GM10266 (cell line): Measurements from ENCODE around the gene RGS10.

Experiments
- DNase-seq: peaks from one replicate; pipeline ENCODE4 v3.0.0; 2012; ENCODE audit errors: extremely low spot score
- TF ChIP-seq, protein P1 (sequence below): IDR thresholded peaks from 2 replicates; pipeline ENCODE4 v1.5.1; 2012; ENCODE audit warnings: mild to moderate bottlenecking, low read depth; ENCODE audit not compliant: control insufficient read depth, insufficient read depth; ENCODE audit errors: missing control alignments

The RGS10 gene

DNA sequence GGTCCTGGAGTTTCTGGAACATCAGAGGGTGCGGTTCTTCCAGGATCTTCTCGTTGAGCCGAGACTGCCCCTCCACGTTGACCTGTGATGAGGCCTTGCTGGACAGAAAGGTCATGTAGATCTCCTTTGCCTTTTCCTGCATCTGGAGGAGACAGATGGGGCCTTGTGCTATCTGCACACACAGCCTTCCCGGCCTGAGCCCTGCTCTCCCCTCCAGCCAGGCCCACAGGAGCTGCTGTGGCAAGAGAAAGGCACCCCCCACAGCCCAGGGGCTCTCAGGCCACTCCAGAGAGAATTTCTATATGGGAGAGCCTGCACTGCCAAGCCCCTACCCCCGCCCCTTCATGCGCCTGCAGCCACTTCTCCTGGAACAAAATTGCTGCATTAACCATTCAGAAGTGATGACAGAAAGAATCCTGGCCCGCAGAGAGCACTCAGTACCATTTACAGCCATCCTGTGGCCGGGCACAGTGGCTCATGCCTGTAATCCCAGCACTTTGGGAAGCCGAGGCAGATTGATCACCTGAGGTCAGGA, 26.9 kb downstream of the RGS10 start:
- TF ChIP-seq, protein P1, sequence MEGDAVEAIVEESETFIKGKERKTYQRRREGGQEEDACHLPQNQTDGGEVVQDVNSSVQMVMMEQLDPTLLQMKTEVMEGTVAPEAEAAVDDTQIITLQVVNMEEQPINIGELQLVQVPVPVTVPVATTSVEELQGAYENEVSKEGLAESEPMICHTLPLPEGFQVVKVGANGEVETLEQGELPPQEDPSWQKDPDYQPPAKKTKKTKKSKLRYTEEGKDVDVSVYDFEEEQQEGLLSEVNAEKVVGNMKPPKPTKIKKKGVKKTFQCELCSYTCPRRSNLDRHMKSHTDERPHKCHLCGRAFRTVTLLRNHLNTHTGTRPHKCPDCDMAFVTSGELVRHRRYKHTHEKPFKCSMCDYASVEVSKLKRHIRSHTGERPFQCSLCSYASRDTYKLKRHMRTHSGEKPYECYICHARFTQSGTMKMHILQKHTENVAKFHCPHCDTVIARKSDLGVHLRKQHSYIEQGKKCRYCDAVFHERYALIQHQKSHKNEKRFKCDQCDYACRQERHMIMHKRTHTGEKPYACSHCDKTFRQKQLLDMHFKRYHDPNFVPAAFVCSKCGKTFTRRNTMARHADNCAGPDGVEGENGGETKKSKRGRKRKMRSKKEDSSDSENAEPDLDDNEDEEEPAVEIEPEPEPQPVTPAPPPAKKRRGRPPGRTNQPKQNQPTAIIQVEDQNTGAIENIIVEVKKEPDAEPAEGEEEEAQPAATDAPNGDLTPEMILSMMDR: no peak
- no peak for DNase-seq

GRCh38 chr10:119514819-119515218, 27.7 kb downstream of the RGS10 start:
- no peak for DNase-seq
- TF ChIP-seq, protein P1: no peak

DNA sequence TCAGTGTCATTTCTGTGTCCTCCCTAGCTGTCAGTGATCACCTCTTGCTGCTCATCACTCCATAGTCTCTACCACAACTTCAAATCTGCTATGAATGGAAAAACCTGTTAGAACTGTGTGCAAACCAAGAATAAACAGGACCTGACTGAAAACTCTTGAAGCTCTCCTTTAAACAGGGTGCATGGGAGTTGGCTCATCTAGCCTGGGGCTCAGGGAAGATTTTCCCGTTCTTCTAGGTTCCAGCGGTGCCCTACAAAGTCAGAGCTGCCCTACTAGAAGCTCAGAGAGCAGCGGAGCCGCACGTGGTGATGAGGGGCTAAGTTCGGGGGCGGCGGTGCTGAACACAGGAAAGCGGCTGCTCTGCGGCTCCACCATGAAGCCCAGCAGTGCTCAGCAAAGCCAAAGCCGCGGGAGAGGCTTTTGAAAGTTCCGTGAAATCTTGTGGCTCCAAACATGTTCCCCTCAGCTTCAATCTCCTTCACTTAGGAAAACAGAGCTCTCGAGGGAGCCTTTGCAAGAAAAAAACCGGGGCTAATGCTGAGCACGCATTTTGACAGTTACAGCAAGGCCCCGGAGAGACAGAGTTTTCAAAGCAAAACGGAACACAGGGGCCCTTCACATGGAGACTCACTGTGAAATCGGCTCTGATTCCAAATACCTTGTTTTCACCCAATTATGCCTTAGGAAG, 30.5 kb downstream of the RGS10 start:
- no peak for DNase-seq
- TF ChIP-seq, protein P1: no peak

- DNase-seq: no peak
- TF ChIP-seq, protein P1: no peak
These were observed 32.5 kb downstream of the RGS10 start for GRCh38 chr10:119509909-119510451.

DNA sequence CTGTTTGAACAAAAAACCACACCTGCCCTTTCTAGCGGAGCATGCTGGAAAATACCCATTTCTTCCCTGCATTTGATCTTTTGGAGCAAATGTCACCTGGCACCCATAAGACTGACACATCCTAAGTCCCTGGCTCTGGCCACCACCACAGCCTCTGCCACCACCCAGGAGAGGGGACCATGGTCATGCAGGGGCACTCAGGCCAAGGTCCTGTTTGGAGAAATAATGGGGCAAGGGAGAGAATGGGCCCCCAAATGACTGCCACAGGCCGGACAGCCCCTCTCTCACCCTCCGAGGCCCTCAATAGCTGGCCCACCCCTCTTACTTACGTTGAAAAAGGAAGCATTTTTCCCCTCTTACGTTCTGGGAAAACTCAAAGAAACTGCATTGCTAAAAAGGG, 35.4 kb downstream of the RGS10 start:
- TF ChIP-seq, protein P1: no peak
- no peak for DNase-seq

- TF ChIP-seq, protein P1: no peak
- DNase-seq: no peak
These were observed 36.8 kb downstream of the RGS10 start for GRCh38 chr10:119505588-119506315.

GRCh38 chr10:119505131-119505551, 37.4 kb downstream of the RGS10 start:
- no peak for DNase-seq
- TF ChIP-seq, protein P1: no peak
